ENCODE data around the gene SCART1.
"Not testable (repeated sequence)": the region's sequence is repeated elsewhere in the genome, so short reads cannot be mapped to it uniquely, and the experiment has no call there.

SCART1 gene

DNA sequence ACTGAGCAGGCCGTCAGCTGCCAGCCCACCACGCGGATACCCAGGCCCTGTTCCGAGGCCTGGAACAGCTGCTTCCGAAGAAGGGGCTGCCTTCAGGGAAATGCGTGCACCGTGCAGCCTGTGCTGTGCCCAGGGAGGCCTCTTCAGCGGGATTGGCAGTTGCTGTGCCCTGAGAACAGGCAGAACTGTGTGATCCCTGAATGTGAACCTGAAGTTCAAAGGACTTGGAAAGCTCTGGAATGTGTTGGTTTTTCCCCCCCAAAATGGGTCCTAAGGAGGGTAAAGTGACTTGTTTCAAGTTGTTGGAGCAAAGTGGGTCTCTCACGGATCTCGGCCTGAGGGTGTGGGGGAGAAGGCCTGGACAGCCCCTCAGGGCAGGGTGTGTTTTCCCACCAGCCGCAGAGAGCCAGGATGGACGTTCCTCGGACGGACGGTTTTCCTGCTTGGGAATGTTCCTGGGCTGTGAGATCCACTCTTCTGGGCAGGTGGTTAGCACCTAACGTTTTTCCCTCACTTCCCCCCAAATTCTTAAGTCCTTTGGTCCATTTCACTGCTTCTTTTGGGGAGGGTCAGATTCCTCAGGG is 31.4 kb upstream of the SCART1 start:
- H3K4me1 ChIP-seq = no peaks in the 10 kb centered on the region
- no peak overlapping the region for H3K4me3 ChIP-seq
- DNase-seq (ENCODE audit: low spot score in 2 of 2) = no peak
- H3K9me3 ChIP-seq = no peaks in the 10 kb centered on the region
- in situ Hi-C loops (cut with MboI; ENCODE audit: low sequenced_read_pairs) = no loop called here
- peaks cover 18% of the 10 kb centered on the region for H3K36me3 ChIP-seq (replicated peaks)
- H3K27me3 ChIP-seq (ENCODE audit: low read depth) = no peaks in the 10 kb centered on the region

DNA sequence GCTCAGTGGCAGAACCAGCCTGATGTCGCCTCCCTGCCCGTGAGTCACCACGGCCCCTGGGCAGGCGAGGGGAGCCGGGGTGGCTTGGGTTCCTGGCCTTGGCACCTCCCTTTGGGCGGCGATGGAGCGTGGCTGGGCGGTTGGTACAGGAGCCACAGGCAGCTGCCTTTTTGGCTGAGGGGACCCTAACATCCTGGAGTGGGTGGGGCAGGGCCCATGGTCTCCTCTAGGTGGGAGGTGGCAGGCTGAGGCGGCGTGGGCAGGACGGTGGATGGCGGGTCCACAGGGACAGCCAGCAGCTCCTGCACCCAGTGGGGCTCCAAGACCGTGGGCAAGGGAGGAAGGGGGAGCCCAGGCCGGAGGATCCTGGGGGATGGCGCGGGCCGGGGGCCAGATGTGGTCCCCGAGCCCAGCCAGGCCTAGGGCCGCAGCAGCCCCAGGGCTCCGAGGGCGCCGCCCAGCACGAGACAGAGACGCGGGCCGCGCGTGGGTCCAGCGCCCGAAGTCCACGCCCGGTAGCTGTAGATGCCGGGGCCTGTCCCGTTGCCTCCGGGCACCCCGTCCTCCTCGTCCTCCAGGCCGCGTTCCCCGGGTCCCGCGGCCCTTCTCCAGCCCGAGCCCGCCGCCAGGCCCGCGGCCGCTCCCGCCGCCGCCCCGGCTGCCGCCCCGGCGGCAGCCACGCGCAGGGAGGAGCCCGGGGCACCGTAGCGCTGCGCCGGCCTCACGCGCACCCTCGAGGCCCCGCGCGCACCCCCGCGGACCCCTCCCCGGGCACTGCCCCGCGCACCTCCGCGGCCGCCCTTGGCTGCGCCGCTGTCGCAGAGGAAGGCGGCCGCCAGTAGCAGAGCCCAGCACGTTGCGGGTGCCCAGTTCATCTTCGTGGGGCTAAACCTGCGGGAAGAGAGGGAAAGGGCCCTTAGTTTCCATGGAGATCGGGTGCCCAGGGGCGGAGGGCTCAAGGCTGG is 30.7 kb upstream of the SCART1 start:
- peaks cover 14% of the 10 kb centered on the region for H3K36me3 ChIP-seq (replicated peaks)
- H3K9me3 ChIP-seq = no peaks in the 10 kb centered on the region
- H3K27me3 ChIP-seq (ENCODE audit: low read depth) = no peaks in the 10 kb centered on the region
- DNase-seq (ENCODE audit: low spot score in 2 of 2) = peak in 1 of 2 experiments; percentile 41
- H3K4me1 ChIP-seq = no peaks in the 10 kb centered on the region
- in situ Hi-C loops (cut with MboI; ENCODE audit: low sequenced_read_pairs) = no loop called here
- no peak overlapping the region for H3K4me3 ChIP-seq

DNA sequence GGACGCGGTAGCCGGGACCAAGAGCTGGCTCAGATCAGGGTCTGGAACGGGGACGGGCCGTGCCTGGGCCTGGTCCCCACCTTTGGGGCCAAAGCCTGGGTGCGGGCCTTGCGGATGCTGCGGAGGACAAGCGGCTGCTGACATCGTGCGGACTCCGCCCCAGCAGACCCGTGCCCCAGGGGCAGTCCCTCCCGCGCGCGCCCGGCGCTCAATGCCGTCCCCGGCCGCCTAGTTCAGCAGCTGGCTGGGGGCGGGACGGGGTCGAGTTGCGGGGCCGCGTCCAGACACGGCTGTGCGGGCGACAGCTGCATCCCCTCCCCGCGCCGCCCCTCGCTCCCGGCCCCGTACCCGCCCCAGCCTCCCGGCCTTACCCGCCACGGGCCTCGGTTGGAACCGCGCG is 29.6 kb upstream of the SCART1 start:
- H3K9me3 ChIP-seq; in situ Hi-C loops (cut with MboI; ENCODE audit: low sequenced_read_pairs); H3K4me3 ChIP-seq; H3K4me1 ChIP-seq; H3K27me3 ChIP-seq (ENCODE audit: low read depth): not testable (repeated sequence)
- DNase-seq (ENCODE audit: low spot score in 2 of 2) = peak in 1 of 2 experiments; percentile 48
- H3K36me3 ChIP-seq (replicated peaks) = peaks cover 11% of the 10 kb centered on the region

- H3K9me3 ChIP-seq; H3K4me3 ChIP-seq; in situ Hi-C loops (cut with MboI; ENCODE audit: low sequenced_read_pairs); DNase-seq (ENCODE audit: low spot score in 2 of 2); H3K36me3 ChIP-seq (replicated peaks); H3K27me3 ChIP-seq (ENCODE audit: low read depth); H3K4me1 ChIP-seq: not testable (repeated sequence)
These were observed 29.1 kb upstream of the SCART1 start, which contains the start of gene SPRN for GRCh38 chr10:133424601-133425000. SPRN (minus strand) TSS chr10:133424625; CDS start chr10:133423681, 944 bp downstream.

- in situ Hi-C loops (cut with MboI; ENCODE audit: low sequenced_read_pairs); H3K27me3 ChIP-seq (ENCODE audit: low read depth); H3K9me3 ChIP-seq; H3K4me3 ChIP-seq; H3K4me1 ChIP-seq; H3K36me3 ChIP-seq (replicated peaks); DNase-seq (ENCODE audit: low spot score in 2 of 2): not testable (repeated sequence)
These were observed 24.2 kb upstream of the SCART1 start for GRCh38 chr10:133429571-133429970.

DNA sequence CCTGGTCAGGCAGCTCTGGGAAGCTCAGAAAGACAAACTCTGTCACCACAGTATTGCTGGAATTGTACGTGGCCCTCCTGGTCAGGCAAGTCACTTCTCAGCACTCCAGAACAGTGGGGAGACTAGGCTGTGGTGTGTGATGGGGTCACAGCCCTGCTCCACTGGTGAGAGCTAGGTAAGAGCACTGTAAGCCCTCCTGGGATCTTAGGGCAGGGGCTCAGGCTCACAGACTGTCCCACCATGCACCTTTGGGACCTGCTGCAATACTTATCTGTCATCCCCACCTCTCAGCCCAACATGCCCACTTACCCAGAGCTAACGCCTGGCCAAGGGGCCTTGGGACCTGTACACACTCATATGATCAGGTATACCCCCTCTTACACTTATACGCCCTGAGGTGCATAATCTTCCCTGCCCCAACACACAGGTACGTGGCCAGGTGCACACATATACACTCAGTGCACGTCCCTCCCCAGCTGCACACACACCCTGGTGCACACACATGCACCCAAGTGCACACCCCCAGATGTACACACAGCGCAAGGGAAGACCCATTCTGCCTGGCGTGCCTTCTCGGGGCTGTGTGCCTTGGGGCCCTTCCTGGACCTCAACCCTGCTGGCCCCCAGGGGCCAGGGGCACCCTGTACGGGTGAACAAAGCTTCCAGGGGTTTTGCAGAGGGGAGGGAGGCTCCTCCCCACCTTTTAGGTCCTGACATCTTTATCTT is 21.7 kb upstream of the SCART1 start:
- H3K4me1 ChIP-seq; H3K4me3 ChIP-seq; DNase-seq (ENCODE audit: low spot score in 2 of 2); in situ Hi-C loops (cut with MboI; ENCODE audit: low sequenced_read_pairs); H3K36me3 ChIP-seq (replicated peaks); H3K27me3 ChIP-seq (ENCODE audit: low read depth); H3K9me3 ChIP-seq: not testable (repeated sequence)

- in situ Hi-C loops (cut with MboI; ENCODE audit: low sequenced_read_pairs); H3K36me3 ChIP-seq (replicated peaks); H3K27me3 ChIP-seq (ENCODE audit: low read depth); H3K9me3 ChIP-seq; H3K4me1 ChIP-seq; H3K4me3 ChIP-seq; DNase-seq (ENCODE audit: low spot score in 2 of 2): not testable (repeated sequence)
These were observed 21.0 kb upstream of the SCART1 start for GRCh38 chr10:133432789-133433188.

- in situ Hi-C loops (cut with MboI; ENCODE audit: low sequenced_read_pairs) = no loop called here
- no peaks in the 10 kb centered on the region for H3K9me3 ChIP-seq
- no peaks in the 10 kb centered on the region for H3K4me1 ChIP-seq
- H3K4me3 ChIP-seq = no peak overlapping the region
- H3K27me3 ChIP-seq (ENCODE audit: low read depth) = 0 out of 2 replicates have a peak, but pooled peaks cover 3% of the 10 kb centered on the region
- no peaks in the 10 kb centered on the region for H3K36me3 ChIP-seq (replicated peaks)
- peak in 1 of 2 experiments; percentile 34 for DNase-seq (ENCODE audit: low spot score in 2 of 2)
These were observed 15.0 kb upstream of the SCART1 start for GRCh38 chr10:133438711-133439273.

DNA sequence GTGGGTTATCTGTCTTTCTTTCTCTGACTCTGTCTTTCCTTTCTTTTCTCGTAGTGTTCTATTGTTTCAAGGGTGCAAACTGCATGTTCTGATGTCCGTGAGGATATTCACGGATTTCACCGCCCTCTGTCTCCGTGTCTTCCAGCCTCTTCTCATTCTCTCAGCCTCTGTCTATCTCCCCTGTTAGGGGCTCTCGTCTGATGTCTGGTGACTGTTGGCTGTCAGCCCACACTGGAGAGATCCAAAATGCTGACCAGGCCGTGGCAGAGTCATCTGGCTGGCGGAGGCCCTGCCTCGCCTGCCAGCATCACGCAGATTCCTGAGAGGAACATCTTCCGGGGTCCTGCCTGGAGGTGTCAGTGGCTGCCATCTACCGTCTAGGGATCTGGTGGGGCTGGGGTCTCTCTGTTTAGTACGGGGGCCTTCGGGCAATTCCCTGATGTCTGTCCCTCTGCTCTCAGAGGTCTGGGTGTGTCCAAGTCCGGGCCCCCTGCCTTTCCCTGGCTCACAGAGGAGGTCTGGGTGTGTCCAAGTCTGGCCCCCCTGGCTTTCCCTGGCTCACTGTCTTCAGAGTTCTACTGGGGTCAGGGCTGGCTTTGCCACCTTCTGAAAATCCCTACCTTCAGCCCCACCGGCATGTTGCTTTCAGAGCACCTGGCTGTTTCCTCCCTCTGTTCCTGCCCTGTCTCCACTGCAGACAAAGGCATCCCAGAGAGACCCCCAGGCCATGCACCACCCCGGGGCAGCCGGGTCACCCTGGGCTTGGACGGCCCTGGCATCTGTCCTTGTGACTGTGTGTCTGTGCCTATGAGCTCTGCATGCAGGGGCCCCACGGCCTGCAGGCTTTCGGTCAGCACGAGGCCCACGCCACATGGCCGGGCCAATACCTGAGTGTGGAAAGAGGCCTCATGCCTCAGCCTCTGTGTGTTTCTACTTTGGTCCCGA is 14.0 kb upstream of the SCART1 start:
- in situ Hi-C loops (cut with MboI; ENCODE audit: low sequenced_read_pairs) = loop anchor here (10.0 kb wide), 1 partner anchor 135 kb away; no protein-coding TSS in a partner anchor
- Histone ChIP-seq H3K4me1 (no peaks in the 10 kb centered on the region), H3K36me3 (replicated peaks) (no peaks in the 10 kb centered on the region), H3K27me3 (ENCODE audit: low read depth) (0 out of 2 replicates have a peak, but pooled peaks cover 3% of the 10 kb centered on the region), H3K9me3 (no peaks in the 10 kb centered on the region), H3K4me3 (no peak overlapping the region)
- DNase-seq (ENCODE audit: low spot score in 2 of 2) = no peak

DNA sequence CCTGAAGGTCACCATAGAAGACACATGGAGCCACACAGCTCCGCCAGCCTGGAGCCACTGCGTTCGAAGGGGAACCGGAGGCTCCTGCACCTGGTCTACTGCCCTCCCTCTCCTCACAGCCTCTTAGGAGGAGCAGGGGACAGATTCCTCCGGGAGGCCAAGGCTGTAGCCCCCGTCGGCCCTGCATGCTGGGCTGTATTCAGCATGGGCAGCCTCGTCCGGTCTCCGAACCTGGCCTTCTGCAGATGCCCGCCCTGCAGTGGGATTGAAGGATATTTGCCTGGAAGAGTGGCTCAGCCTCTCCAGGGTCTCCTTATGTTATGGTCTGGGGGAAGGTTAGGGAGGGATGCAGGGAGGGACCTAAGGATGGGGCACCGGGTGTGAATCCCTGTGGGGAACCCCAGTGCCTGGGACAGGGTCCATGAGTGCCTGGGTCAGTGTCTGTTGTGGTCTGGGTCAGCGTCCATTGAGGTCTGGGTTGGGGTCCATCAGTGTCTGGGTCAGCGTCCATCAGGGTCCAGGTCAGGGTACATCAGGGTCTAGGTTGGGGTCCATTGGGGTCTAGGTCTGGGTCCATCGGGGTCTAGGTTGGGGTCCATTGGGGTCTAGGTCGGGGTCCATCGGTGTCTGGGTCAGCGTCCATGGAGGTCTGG is 13.0 kb upstream of the SCART1 start:
- in situ Hi-C loops (cut with MboI; ENCODE audit: low sequenced_read_pairs) = loop anchor here (10.0 kb wide), 1 partner anchor 134 kb away; no protein-coding TSS in a partner anchor
- no peaks in the 10 kb centered on the region for H3K9me3 ChIP-seq
- DNase-seq (ENCODE audit: low spot score in 2 of 2) = no peak
- no peaks in the 10 kb centered on the region for H3K36me3 ChIP-seq (replicated peaks)
- H3K4me1 ChIP-seq = no peaks in the 10 kb centered on the region
- no peak overlapping the region for H3K4me3 ChIP-seq
- H3K27me3 ChIP-seq (ENCODE audit: low read depth) = 0 out of 2 replicates have a peak, but pooled peaks cover 3% of the 10 kb centered on the region

DNA sequence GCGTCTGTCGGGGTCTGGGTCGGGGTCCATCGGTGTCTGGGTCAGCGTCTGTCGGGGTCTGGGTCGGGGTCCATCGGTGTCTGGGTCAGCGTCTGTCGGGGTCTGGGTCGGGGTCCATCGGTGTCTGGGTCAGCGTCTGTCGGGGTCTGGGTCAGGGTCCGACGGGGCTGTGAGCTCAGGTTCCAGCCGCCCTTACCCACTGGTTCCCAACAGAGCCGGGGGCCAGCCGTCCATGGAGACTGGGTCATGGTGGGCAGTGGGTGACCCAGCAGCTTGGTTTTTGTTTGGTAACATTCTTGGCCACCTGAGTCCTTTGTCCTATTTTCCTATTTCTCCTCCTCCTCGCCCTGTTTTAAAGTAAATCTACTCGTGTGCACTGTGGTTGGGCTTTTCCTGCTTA is 12.4 kb upstream of the SCART1 start:
- not testable (repeated sequence) for H3K4me1 ChIP-seq; H3K27me3 ChIP-seq (ENCODE audit: low read depth); H3K4me3 ChIP-seq; H3K36me3 ChIP-seq (replicated peaks); DNase-seq (ENCODE audit: low spot score in 2 of 2); H3K9me3 ChIP-seq
- in situ Hi-C loops (cut with MboI; ENCODE audit: low sequenced_read_pairs) = loop anchor here (10.0 kb wide), 1 partner anchor 133 kb away; no protein-coding TSS in a partner anchor

GRCh38 chr10:133441780-133442179 is 12.0 kb upstream of the SCART1 start:
- H3K9me3 ChIP-seq = no peaks in the 10 kb centered on the region
- no peak for DNase-seq (ENCODE audit: low spot score in 2 of 2)
- H3K36me3 ChIP-seq (replicated peaks) = no peaks in the 10 kb centered on the region
- in situ Hi-C loops (cut with MboI; ENCODE audit: low sequenced_read_pairs) = loop anchor here (10.0 kb wide), 1 partner anchor 133 kb away; no protein-coding TSS in a partner anchor
- no peaks in the 10 kb centered on the region for H3K4me1 ChIP-seq
- H3K4me3 ChIP-seq = no peak overlapping the region
- no peaks in the 10 kb centered on the region for H3K27me3 ChIP-seq (ENCODE audit: low read depth)
